Coronary artery (tissue), 2 donors: Measurements from ENCODE around the gene CARMIL1.

ENCODE experiments used
- DNase-seq: peaks from one replicate; pipeline ENCODE4 v3.0.0-alpha.2; 2017; ENCODE audit warnings: low spot score
- H3K27ac ChIP-seq, 2 donors: fragments of 200-600 bp; sonication (generic); one replicate each; pipeline ENCODE4 v1.5.1; 2016 to 2019
- H3K4me3 ChIP-seq: fragments of 200-600 bp; sonication (generic); 2 replicates; pipeline ENCODE4 v1.5.1; 2016; ENCODE audit warnings: mild to moderate bottlenecking, moderate library complexity
- CTCF ChIP-seq: fragments of 200-600 bp; sonication (generic); IDR thresholded peaks from one replicate; pipeline ENCODE4 v1.5.1; 2019; ENCODE audit warnings: antibody characterized with exemption

The CARMIL1 gene

GRCh38 chr6:25544833-25545232 lies 265.7 kb downstream of the CARMIL1 start:
- TF ChIP-seq CTCF: no peak
- Histone ChIP-seq H3K4me3 (no peak overlapping the region), H3K27ac (no peak overlapping the region)
- DNase-seq: no peak

- Histone ChIP-seq H3K4me3 (no peak overlapping the region), H3K27ac (no peak overlapping the region)
- TF ChIP-seq CTCF: no peak
- DNase-seq: no peak
These were observed 268.6 kb downstream of the CARMIL1 start for GRCh38 chr6:25547797-25548196.

DNA sequence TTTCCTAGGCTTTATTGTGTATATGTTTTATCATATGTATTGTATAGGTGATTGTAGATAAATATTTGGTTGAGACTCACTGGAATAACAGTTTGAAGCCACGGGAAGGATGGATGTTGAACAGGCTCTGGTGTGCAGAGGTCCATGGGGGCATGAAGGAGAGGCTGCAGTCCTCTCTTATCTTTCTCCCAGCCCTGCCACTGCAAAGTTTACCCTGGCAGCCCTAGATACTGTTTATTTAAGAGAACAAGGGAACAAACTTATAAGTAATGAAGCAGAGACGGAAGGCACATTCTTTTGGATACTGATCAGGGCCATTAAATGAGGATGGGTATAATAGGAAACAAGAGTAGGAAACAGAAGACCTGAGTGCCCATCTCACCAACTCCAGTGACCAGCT lies 269.3 kb downstream of the CARMIL1 start:
- H3K4me3 ChIP-seq: no peak overlapping the region
- no peak for DNase-seq
- no peak overlapping the region for H3K27ac ChIP-seq
- no peak for TF ChIP-seq CTCF

GRCh38 chr6:25550631-25551030 lies 271.5 kb downstream of the CARMIL1 start:
- H3K27ac ChIP-seq: no peak overlapping the region
- no peak for DNase-seq
- H3K4me3 ChIP-seq: no peak overlapping the region
- no peak for TF ChIP-seq CTCF

DNA sequence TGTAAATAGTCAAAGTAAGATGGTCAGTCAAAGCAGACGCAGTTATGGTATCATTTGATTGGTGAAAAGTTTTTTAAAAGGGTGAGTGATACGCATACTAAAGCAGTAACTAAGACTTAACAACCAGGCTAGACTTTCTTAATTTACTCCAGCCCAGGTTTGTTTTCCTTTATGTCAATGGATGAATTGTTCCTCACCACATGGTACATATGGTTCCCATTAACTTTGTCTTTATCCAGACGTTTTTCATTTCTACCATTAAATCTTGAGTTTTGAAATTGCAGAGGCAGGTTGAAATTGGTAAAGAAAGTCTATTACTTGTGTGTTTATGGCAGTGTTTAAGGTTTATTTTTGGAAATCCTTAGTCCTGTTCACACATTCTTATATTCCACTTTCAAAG lies 274.3 kb downstream of the CARMIL1 start:
- DNase-seq: no peak
- TF ChIP-seq CTCF: no peak
- H3K27ac ChIP-seq: no peak overlapping the region

GRCh38 chr6:25555188-25555587 lies 276.0 kb downstream of the CARMIL1 start:
- no peak overlapping the region for H3K27ac ChIP-seq
- no peak for DNase-seq
- no peak for TF ChIP-seq CTCF
- H3K4me3 ChIP-seq: no peak overlapping the region

More for the DNA sequence above, 274.3 kb downstream of the CARMIL1 start:
- H3K4me3 ChIP-seq: no peak overlapping the region

GRCh38 chr6:25556516-25556915 lies 277.3 kb downstream of the CARMIL1 start:
- peak; percentile 58 for TF ChIP-seq CTCF
- Histone ChIP-seq H3K4me3 (no peak overlapping the region), H3K27ac (no peak overlapping the region)
- peak; percentile 74 for DNase-seq
